ENCODE results near the gene MLPH. TPM values are rescaled to one million over a fixed set of nuclear protein-coding genes. Genes with fewer than 3 reads are reported as not detected.

The MLPH gene
- total RNA-seq, 1 donor from 2014 or later: 423 TPM

- Histone ChIP-seq H3K27me3 (no peaks in the 10 kb centered on the region), H3K4me3 (no peak overlapping the region), H3K9me3 (no peaks in the 10 kb centered on the region), H3K27ac (no peak overlapping the region), H3K4me1 (peaks cover 15% of the 10 kb centered on the region), H3K36me3 (no peaks in the 10 kb centered on the region)
- TF ChIP-seq, protein P1, sequence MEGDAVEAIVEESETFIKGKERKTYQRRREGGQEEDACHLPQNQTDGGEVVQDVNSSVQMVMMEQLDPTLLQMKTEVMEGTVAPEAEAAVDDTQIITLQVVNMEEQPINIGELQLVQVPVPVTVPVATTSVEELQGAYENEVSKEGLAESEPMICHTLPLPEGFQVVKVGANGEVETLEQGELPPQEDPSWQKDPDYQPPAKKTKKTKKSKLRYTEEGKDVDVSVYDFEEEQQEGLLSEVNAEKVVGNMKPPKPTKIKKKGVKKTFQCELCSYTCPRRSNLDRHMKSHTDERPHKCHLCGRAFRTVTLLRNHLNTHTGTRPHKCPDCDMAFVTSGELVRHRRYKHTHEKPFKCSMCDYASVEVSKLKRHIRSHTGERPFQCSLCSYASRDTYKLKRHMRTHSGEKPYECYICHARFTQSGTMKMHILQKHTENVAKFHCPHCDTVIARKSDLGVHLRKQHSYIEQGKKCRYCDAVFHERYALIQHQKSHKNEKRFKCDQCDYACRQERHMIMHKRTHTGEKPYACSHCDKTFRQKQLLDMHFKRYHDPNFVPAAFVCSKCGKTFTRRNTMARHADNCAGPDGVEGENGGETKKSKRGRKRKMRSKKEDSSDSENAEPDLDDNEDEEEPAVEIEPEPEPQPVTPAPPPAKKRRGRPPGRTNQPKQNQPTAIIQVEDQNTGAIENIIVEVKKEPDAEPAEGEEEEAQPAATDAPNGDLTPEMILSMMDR (IDR thresholded peaks at IDR 0.05): no peak
- intact Hi-C loops (cut with DNase I): no loop called here
- DNase-seq (peak; percentile 62), ATAC-seq (peak; percentile 15)
Measured at GRCh38 chr2:237453671-237454070, 33.4 kb upstream of the MLPH start.

DNA sequence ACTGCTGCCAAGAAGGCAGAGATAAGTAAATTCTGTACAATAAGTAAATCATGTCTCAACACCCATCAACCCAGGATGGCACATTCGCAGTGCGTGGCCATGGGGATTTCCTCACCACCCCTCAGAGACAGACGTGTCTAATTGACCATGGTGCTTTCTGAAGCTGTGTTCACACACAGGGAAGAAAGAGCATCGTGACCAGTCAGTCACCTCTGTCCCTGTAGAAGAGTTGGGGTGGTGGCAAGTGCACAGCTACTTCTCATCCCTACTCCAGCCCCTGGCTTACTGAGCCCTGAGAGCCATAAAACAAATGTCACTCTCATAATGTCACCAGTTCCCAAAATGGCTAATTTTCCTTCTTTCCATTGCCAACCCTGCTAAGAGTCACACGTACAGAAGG lies 31.3 kb upstream of the MLPH start:
- Histone ChIP-seq H3K27ac (no peak overlapping the region), H3K27me3 (no peaks in the 10 kb centered on the region), H3K36me3 (no peaks in the 10 kb centered on the region), H3K4me3 (no peak overlapping the region), H3K9me3 (no peaks in the 10 kb centered on the region), H3K4me1 (no peaks in the 10 kb centered on the region)
- intact Hi-C loops (cut with DNase I): no loop called here
- ATAC-seq: no peak
- no peak for DNase-seq
- TF ChIP-seq, protein P1 (IDR thresholded peaks at IDR 0.05): no peak

- ATAC-seq: peak; percentile 10
Measured at GRCh38 chr2:237456200-237456843, 30.7 kb upstream of the MLPH start.

DNA sequence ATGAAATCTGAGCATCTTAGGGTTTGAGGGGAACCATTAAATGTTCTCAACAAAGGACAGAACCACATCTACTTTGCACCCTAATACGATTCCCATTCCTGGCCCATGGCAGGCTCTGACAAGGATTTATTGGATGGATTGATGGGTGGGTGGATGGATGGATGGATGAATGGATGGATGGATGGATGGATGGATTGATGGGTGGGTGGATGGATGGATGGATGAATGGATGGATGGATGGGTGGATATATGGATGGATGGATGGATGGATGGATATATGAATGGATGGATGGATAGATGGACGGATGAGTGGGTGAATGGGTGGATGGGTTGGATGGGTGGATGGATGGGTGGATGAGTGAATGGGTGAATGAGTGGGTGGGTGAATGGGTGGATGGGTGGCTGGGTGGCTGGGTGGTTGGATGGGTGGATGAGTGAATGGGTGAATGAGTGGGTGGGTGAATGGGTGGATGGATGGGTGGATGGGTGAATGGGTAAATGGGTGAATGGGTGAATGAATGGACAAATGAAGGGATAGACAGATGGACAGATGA lies 29.6 kb upstream of the MLPH start:
- no peak for ATAC-seq
- H3K27ac ChIP-seq: no peak overlapping the region
- DNase-seq: no peak
- no peaks in the 10 kb centered on the region for H3K4me1 ChIP-seq
- no peaks in the 10 kb centered on the region for H3K9me3 ChIP-seq
- no peaks in the 10 kb centered on the region for H3K27me3 ChIP-seq
- TF ChIP-seq, protein P1 (IDR thresholded peaks at IDR 0.05): no peak
- no peak overlapping the region for H3K4me3 ChIP-seq
- intact Hi-C loops (cut with DNase I): no loop called here
- H3K36me3 ChIP-seq: no peaks in the 10 kb centered on the region

More at GRCh38 chr2:237456200-237456843, 30.7 kb upstream of the MLPH start:
- Histone ChIP-seq H3K9me3 (no peaks in the 10 kb centered on the region), H3K27me3 (no peaks in the 10 kb centered on the region), H3K27ac (no peak overlapping the region), H3K4me1 (no peaks in the 10 kb centered on the region), H3K36me3 (no peaks in the 10 kb centered on the region), H3K4me3 (no peak overlapping the region)
- TF ChIP-seq, protein P1 (IDR thresholded peaks at IDR 0.05): no peak
- intact Hi-C loops (cut with DNase I): no loop called here
- DNase-seq: peak; percentile 58

- no peak for ATAC-seq
- intact Hi-C loops (cut with DNase I): no loop called here
- Histone ChIP-seq H3K9me3 (no peaks in the 10 kb centered on the region), H3K4me1 (no peaks in the 10 kb centered on the region), H3K4me3 (no peak overlapping the region), H3K27me3 (no peaks in the 10 kb centered on the region), H3K36me3 (no peaks in the 10 kb centered on the region), H3K27ac (no peak overlapping the region)
- no peak for DNase-seq
- TF ChIP-seq, protein P1 (IDR thresholded peaks at IDR 0.05): no peak
Measured at GRCh38 chr2:237458519-237458918, 28.5 kb upstream of the MLPH start.
